ENCODE measurements around the gene PIPOX.

GRCh38 chr17:29085223-29085622, 42.3 kb downstream of the PIPOX start:
- TF ChIP-seq POLR2AphosphoS5 (IDR thresholded peaks at IDR 0.05; ENCODE audit: borderline replicate concordance, low read depth, low read length) (no peak), EZH2 (IDR thresholded peaks at IDR 0.05) (no peak), FOXP2 (optimal IDR thresholded peaks at IDR 0.05; ENCODE audit: control extremely low read depth, extremely low read length, insufficient read depth) (no peak)

All from SK-N-MC (cell line).